PFSK-1 (cell line): ENCODE measurements around the gene FRMD3.

ENCODE experiments used
- POLR2AphosphoS5 ChIP-seq: IDR thresholded peaks from 2 replicates; pipeline ENCODE4 v1.6.1; 2012; ENCODE audit warnings: low read depth, mild to moderate bottlenecking, control low read depth, low read length, moderate library complexity
- REST ChIP-seq, 2 experiments: IDR thresholded peaks; 2 replicates each; pipeline versions ENCODE4 v1.6.1 to v1.8.0; 2011 to 2012; ENCODE audit warnings: low read depth in 2 of 2, low read length in 2 of 2, control low read depth in 1 of 2, inconsistent platforms in 1 of 2, mild to moderate bottlenecking in 1 of 2, moderate library complexity in 1 of 2; ENCODE audit not compliant: insufficient read depth in 1 of 2

GRCh38 chr9:83491413-83491812, 46.8 kb downstream of the FRMD3 start:
- TF ChIP-seq POLR2AphosphoS5 (no peak), REST (IDR thresholded peaks at IDR 0.05; ENCODE audit: insufficient read depth in 1 of 2, low read depth in 2 of 2, low read length in 2 of 2) (no peak)
